ENCODE measurements around the gene CACNB2. TPM values are rescaled to one million over a fixed set of nuclear protein-coding genes. Genes with fewer than 3 reads are reported as not detected.

CACNB2 gene
- polyA plus RNA-seq, 1 of the 3 experiments (the other 2 are of a cell fraction) = 0.74 TPM

DNA sequence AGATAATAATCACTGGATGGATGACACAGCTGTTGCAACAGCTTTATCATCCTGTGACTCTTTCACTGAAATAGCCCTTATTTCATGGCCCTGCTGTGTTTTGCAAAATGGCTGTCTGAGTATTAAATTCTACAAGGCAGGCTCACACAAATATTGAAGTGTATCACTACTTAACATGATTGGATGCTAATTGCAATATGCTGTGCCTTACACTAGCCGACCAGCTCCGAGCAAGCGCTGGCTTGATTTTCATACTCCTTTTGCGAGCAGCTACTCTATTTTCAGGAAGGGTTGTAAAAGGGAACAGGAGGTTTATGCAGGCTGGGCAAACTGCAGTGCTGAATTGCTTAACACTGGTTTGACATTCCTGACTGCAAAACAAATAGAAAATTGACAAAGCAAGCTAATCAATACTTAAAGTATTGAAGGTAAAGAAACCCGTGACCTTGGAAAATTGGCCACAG lies 121.6 kb downstream of the CACNB2 start:
- 68% methylated on average over 5 of the region's 5 CpGs for WGBS (ENCODE audit: low lambda C conversion rate)
- CTCF ChIA-PET = no interaction called here
- H3K27me3 ChIP-seq (ENCODE audit: insufficient read depth) = no peaks in the 10 kb centered on the region

DNA sequence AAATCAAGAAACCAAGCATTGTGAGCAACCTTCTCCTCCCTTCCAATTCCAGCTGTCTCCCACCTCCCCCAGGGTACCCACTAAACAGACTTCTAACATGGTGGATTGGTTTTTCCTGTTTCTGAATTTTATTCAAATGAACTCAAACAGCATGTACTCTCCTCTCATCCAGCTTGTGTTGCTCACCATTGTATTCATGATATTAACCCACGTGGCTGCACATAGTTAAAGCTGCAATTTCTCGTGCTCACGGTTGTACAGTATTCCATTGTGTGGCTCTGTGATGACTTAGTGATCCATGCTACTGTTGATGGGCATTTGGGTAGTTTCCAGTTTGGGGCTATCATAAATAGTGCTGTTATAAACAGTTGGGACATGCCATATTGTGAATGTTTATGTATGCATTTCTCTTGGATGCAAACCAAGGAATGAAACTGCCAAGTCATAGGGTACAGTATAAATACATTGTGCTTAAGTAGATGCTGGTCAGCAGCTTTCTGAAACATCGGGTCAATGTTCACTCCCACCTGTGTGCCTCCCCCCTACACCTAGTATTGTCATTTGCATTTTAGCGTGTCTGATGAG lies 124.3 kb downstream of the CACNB2 start:
- no peaks in the 10 kb centered on the region for H3K9me2 ChIP-seq
- no peaks in the 10 kb centered on the region for H3K79me2 ChIP-seq (ENCODE audit: insufficient read depth)
- WGBS (ENCODE audit: low lambda C conversion rate) = 54% methylated on average over 5 of the region's 5 CpGs
- no peak for DNase-seq
- no peaks in the 10 kb centered on the region for H4K20me1 ChIP-seq (ENCODE audit: insufficient read depth)
- H3K9me3 ChIP-seq = no peaks in the 10 kb centered on the region
- no peaks in the 10 kb centered on the region for H3K27me3 ChIP-seq (ENCODE audit: insufficient read depth)
- H3K4me1 ChIP-seq (ENCODE audit: control insufficient read depth in 1 of 2, insufficient read depth in 2 of 2, low read depth in 1 of 2, low read length in 1 of 2) = no peaks in the 10 kb centered on the region
- CTCF ChIA-PET = no interaction called here
- no peak overlapping the region for H3K9ac ChIP-seq
- no peaks in the 10 kb centered on the region for H3K36me3 ChIP-seq (replicated peaks in 1 of 2; ENCODE audit: control insufficient read depth in 1 of 2, insufficient read depth in 2 of 2, low read length in 1 of 2)
- no peak overlapping the region for H2AFZ ChIP-seq (ENCODE audit: low read depth)
- no peak overlapping the region for H3K27ac ChIP-seq (ENCODE audit: low read depth in 2 of 2, low read length in 1 of 2)
- no peak overlapping the region for H3K4me2 ChIP-seq
- no peak overlapping the region for H3K4me3 ChIP-seq (ENCODE audit: low read depth in 2 of 2, low read length in 1 of 2)
- H3F3A ChIP-seq (replicated peaks; ENCODE audit: insufficient read depth) = no peaks in the 10 kb centered on the region
- POLR2A ChIA-PET = no interaction called here
- TF ChIP-seq, protein P1, sequence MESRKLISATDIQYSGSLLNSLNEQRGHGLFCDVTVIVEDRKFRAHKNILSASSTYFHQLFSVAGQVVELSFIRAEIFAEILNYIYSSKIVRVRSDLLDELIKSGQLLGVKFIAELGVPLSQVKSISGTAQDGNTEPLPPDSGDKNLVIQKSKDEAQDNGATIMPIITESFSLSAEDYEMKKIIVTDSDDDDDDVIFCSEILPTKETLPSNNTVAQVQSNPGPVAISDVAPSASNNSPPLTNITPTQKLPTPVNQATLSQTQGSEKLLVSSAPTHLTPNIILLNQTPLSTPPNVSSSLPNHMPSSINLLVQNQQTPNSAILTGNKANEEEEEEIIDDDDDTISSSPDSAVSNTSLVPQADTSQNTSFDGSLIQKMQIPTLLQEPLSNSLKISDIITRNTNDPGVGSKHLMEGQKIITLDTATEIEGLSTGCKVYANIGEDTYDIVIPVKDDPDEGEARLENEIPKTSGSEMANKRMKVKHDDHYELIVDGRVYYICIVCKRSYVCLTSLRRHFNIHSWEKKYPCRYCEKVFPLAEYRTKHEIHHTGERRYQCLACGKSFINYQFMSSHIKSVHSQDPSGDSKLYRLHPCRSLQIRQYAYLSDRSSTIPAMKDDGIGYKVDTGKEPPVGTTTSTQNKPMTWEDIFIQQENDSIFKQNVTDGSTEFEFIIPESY (IDR thresholded peaks at IDR 0.05; ENCODE audit: borderline replicate concordance, low read depth) = no peak
- TF ChIP-seq RXRA (IDR thresholded peaks at IDR 0.05; ENCODE audit: borderline replicate concordance, low read depth) (no peak), CHD2 (IDR thresholded peaks at IDR 0.05; ENCODE audit: low read length, partially characterized antibody) (no peak), EP300 (IDR thresholded peaks at IDR 0.05; ENCODE audit: borderline replicate concordance in 1 of 2, low read depth in 1 of 2, low read length in 1 of 2) (no peak), RCOR1 (IDR thresholded peaks at IDR 0.05; ENCODE audit: low read length) (no peak), GATA2 (CRISPR knock-in tag; IDR thresholded peaks at IDR 0.05) (no peak), ELF1 (IDR thresholded peaks at IDR 0.05) (no peak), TAF1 (IDR thresholded peaks at IDR 0.05; ENCODE audit: borderline replicate concordance, low read depth, low read length) (no peak), NFIC (IDR thresholded peaks at IDR 0.05; ENCODE audit: borderline replicate concordance) (no peak), EZH2phosphoT487 (IDR thresholded peaks at IDR 0.05; ENCODE audit: borderline replicate concordance, low read depth) (no peak), SIN3A (IDR thresholded peaks at IDR 0.05; ENCODE audit: borderline replicate concordance, low read depth, low read length) (no peak), NRF1 (IDR thresholded peaks at IDR 0.05; ENCODE audit: low read depth, low read length) (no peak), YY1 (IDR thresholded peaks at IDR 0.05; ENCODE audit: low read depth) (no peak), TCF12 (IDR thresholded peaks at IDR 0.05) (no peak), MEF2A (IDR thresholded peaks at IDR 0.05; ENCODE audit: borderline replicate concordance, low read depth) (no peak), RFX5 (IDR thresholded peaks at IDR 0.05; ENCODE audit: low read length) (no peak)
- TF ChIP-seq, protein P2, sequence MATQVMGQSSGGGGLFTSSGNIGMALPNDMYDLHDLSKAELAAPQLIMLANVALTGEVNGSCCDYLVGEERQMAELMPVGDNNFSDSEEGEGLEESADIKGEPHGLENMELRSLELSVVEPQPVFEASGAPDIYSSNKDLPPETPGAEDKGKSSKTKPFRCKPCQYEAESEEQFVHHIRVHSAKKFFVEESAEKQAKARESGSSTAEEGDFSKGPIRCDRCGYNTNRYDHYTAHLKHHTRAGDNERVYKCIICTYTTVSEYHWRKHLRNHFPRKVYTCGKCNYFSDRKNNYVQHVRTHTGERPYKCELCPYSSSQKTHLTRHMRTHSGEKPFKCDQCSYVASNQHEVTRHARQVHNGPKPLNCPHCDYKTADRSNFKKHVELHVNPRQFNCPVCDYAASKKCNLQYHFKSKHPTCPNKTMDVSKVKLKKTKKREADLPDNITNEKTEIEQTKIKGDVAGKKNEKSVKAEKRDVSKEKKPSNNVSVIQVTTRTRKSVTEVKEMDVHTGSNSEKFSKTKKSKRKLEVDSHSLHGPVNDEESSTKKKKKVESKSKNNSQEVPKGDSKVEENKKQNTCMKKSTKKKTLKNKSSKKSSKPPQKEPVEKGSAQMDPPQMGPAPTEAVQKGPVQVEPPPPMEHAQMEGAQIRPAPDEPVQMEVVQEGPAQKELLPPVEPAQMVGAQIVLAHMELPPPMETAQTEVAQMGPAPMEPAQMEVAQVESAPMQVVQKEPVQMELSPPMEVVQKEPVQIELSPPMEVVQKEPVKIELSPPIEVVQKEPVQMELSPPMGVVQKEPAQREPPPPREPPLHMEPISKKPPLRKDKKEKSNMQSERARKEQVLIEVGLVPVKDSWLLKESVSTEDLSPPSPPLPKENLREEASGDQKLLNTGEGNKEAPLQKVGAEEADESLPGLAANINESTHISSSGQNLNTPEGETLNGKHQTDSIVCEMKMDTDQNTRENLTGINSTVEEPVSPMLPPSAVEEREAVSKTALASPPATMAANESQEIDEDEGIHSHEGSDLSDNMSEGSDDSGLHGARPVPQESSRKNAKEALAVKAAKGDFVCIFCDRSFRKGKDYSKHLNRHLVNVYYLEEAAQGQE (IDR thresholded peaks at IDR 0.05; ENCODE audit: low read depth, low read length) = no peak
- TF ChIP-seq, protein P3, sequence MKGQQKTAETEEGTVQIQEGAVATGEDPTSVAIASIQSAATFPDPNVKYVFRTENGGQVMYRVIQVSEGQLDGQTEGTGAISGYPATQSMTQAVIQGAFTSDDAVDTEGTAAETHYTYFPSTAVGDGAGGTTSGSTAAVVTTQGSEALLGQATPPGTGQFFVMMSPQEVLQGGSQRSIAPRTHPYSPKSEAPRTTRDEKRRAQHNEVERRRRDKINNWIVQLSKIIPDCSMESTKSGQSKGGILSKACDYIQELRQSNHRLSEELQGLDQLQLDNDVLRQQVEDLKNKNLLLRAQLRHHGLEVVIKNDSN (IDR thresholded peaks at IDR 0.05; ENCODE audit: borderline replicate concordance, low read depth) = no peak

More for the DNA sequence above, 121.6 kb downstream of the CACNB2 start:
- POLR2A ChIA-PET = no interaction called here
- DNase-seq = no peak
- TF ChIP-seq NRF1 (IDR thresholded peaks at IDR 0.05; ENCODE audit: low read depth, low read length) (no peak), ELF1 (IDR thresholded peaks at IDR 0.05) (no peak), RCOR1 (IDR thresholded peaks at IDR 0.05; ENCODE audit: low read length) (no peak)
- TF ChIP-seq, protein P4, sequence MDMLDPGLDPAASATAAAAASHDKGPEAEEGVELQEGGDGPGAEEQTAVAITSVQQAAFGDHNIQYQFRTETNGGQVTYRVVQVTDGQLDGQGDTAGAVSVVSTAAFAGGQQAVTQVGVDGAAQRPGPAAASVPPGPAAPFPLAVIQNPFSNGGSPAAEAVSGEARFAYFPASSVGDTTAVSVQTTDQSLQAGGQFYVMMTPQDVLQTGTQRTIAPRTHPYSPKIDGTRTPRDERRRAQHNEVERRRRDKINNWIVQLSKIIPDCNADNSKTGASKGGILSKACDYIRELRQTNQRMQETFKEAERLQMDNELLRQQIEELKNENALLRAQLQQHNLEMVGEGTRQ (IDR thresholded peaks at IDR 0.05; ENCODE audit: borderline replicate concordance, low read depth, low read length) = no peak
- H3K9ac ChIP-seq = no peak overlapping the region
- no peak overlapping the region for H3K27ac ChIP-seq (ENCODE audit: low read depth in 2 of 2, low read length in 1 of 2)
- no peaks in the 10 kb centered on the region for H4K20me1 ChIP-seq (ENCODE audit: insufficient read depth)
- H3K4me2 ChIP-seq = no peak overlapping the region
- H3K9me2 ChIP-seq = no peaks in the 10 kb centered on the region
- no peaks in the 10 kb centered on the region for H3K36me3 ChIP-seq (replicated peaks in 1 of 2; ENCODE audit: control insufficient read depth in 1 of 2, insufficient read depth in 2 of 2, low read length in 1 of 2)
- no peaks in the 10 kb centered on the region for H3K79me2 ChIP-seq (ENCODE audit: insufficient read depth)
- H2AFZ ChIP-seq (ENCODE audit: low read depth) = no peak overlapping the region
- no peaks in the 10 kb centered on the region for H3F3A ChIP-seq (replicated peaks; ENCODE audit: insufficient read depth)
- H3K4me1 ChIP-seq (ENCODE audit: control insufficient read depth in 1 of 2, insufficient read depth in 2 of 2, low read depth in 1 of 2, low read length in 1 of 2) = no peaks in the 10 kb centered on the region
- H3K4me3 ChIP-seq (ENCODE audit: low read depth in 2 of 2, low read length in 1 of 2) = no peak overlapping the region
- no peaks in the 10 kb centered on the region for H3K9me3 ChIP-seq
